Measurements from ENCODE around the gene SLC25A53.

GRCh38 chrX:104084534-104085277, 72.1 kb downstream of the SLC25A53 start:
- TF ChIP-seq, protein P1, sequence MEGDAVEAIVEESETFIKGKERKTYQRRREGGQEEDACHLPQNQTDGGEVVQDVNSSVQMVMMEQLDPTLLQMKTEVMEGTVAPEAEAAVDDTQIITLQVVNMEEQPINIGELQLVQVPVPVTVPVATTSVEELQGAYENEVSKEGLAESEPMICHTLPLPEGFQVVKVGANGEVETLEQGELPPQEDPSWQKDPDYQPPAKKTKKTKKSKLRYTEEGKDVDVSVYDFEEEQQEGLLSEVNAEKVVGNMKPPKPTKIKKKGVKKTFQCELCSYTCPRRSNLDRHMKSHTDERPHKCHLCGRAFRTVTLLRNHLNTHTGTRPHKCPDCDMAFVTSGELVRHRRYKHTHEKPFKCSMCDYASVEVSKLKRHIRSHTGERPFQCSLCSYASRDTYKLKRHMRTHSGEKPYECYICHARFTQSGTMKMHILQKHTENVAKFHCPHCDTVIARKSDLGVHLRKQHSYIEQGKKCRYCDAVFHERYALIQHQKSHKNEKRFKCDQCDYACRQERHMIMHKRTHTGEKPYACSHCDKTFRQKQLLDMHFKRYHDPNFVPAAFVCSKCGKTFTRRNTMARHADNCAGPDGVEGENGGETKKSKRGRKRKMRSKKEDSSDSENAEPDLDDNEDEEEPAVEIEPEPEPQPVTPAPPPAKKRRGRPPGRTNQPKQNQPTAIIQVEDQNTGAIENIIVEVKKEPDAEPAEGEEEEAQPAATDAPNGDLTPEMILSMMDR (IDR thresholded peaks at IDR 0.05; ENCODE audit: insufficient read depth, low read length, poor library complexity, severe bottlenecking) = no peak
- TF ChIP-seq EZH2phosphoT487 (conservative IDR thresholded peaks at IDR 0.05; ENCODE audit: low read length) = no peak
